GM19035 (cell line): ENCODE data around the gene CABCOCO1.
A peak's percentile ranks its signal among the peaks of the same experiment; 100 is the strongest.

Source experiments
- ATAC-seq: cut with Tn5 transposase; IDR thresholded peaks from one replicate; pipeline ENCODE4 v1.9.1; 2021; ENCODE audit not compliant: unreplicated experiment

The CABCOCO1 gene

GRCh38 chr10:61804414-61804813 is 141.7 kb downstream of the CABCOCO1 start:
- ATAC-seq: no peak

DNA sequence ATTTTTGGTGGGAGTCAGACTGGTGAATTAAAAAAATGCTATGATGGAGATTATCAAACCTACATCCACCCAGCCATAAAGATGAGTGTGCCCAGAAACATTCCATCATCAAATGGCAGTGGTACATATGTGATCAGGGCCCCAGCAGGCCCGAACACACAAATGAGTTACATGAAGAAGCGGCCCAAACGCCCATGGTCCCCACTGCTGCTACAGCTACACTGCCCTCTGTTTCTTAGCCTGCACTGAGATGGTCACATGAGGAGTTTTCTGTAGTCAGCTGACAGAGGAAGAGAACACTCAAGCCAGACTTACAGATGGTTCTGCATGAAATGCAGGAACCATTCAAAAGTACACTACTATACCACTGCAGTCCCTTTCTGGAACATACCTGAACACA is 142.4 kb downstream of the CABCOCO1 start:
- ATAC-seq: no peak

DNA sequence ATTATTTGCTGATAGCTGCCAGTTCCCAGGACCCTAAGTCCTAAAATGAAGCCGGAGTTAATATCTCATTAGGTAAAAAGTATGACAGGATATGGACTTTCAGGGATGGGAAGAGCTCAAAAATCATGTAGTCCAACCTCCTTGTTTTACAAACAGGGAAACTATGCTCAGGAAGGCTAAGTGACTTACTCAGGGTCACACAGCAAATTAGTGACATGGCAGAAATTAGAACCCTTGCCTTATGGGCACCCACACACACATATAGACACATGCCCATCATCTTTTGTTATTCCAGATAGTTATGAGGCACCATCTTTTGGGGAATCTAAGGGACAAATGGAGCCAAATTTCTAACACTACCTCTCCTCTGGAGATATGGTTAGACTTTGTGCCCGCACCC is 147.5 kb downstream of the CABCOCO1 start:
- no peak for ATAC-seq

DNA sequence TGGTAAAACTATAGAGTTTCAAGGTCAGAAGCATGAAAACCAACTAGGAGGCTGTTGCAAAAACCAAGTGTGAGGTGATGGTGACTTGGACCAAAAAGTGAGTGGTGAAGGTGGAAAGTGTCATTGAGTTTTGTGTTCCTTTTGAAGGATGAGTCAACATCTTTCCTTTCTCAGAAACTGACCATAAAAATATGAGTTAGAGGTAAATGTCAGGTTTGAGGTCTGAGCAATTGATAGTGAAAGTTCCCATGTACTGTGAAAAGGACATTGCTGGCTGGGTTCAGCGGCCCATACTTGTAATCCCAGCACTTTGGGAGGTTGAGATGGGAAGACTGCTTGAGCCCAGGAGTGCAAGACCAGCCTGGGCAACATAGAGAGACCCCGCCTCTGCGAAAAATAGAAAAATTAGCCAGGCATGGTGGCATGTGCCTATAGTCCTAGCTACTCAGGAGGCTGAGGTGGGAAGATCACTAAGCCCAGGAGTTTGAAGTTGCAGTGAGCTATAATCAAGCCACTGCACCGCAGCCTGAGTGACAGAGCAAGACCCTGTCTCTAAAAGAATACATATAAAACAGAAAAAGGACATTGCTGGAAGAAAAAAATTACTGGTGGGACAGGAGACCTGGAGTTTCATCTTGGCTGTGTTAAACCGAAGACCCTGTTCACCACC is 149.5 kb downstream of the CABCOCO1 start:
- peak; percentile 52 for ATAC-seq

- no peak for ATAC-seq
Measured at GRCh38 chr10:61812920-61813319, 150.2 kb downstream of the CABCOCO1 start.

DNA sequence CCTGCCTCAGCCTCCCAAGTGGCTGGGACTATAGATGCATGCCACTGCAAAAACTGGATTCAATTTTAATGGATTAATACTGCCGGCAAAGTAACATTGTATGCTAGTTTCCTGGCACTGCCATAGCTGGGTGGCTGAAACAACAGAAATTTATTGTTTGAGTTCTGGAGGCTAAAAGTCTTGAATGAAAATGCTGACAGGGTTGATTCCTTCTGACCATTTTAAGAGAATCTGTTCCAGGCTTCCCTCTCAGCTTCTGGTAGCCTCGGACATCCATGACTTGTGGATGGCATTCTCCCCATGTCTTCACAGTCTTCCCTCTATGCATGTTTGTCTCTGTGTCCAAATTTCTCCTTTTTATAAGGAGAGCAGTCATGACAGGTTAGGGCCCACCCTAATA is 151.4 kb downstream of the CABCOCO1 start:
- ATAC-seq: no peak

- ATAC-seq: no peak
Measured at GRCh38 chr10:61815496-61815895, 152.8 kb downstream of the CABCOCO1 start.
